GM21528 (cell line): ENCODE results near the gene HNRNPA3.
"Not testable (repeated sequence)": the region's sequence is repeated elsewhere in the genome, so short reads cannot be mapped to it uniquely, and the experiment has no call there.

Experiments used
- ATAC-seq: cut with Tn5 transposase; IDR thresholded peaks from one replicate; pipeline ENCODE4 v1.9.1; 2021; ENCODE audit warnings: mild to moderate bottlenecking, moderate library complexity; ENCODE audit not compliant: unreplicated experiment, low FRiP score

Gene HNRNPA3

DNA sequence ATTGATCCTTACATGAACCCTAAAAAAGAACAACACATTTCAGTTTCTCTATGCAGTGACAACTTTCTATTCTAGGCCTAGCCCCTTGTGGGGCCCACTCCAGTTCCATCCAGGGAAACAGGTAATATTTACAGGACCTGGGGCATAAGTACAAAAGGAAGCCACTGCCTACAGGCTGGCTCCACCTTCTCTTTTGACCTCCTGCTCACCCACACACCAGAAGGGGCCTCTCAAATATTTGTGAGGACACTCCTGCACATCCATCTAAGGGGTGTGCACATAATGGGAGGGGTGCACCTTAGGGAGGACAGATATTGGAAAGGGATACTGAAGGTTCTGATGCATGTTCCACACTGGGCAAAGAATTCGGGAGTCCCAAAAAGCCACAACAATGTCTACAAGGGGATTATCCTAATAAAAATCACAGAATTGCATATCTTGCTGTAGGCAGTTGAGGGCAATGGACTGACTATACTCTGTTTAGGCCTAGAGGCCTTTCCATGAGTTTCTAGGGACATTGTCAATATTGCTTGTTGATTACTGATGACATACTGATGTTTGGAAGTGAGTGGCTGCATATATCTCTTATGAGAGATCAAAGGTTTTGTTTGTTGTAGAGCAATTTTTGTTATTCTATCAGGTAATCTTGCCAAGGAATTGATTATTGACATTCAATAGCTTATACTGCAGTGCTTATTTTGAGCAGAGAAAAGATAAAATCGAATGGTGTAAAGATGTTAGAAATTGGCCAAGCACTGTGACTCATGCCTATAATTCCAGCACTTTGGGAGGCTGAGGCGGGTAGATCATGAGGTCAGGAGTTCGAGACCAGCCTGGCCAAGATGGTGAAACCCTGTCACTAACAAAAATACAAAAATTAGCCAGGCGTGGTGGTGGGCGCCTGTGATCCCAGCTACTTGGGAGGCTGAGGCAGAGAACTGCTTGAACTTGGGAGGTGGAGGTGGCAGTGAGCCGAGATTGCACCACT is 23.8 kb upstream of the HNRNPA3 start:
- ATAC-seq, result no peak

DNA sequence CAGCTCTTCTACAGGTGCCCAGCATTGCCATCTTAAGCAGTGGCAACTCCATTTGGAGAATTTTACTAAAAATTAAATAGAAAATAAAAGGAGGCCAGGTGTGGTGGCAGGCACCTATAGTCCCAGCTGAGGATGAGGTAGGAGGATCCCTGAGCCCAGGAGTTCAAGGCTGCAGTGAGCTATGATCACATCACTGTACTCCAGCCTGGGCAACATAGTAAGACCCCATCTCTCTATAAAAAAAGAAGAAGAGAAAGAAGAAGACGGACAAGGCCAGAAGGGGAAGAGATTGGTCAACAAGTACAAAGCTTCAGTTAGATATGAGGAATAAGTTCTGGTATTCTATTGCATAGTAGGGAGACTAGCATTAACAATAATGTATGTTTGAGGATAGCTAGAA is 21.7 kb upstream of the HNRNPA3 start:
- no peak for ATAC-seq

DNA sequence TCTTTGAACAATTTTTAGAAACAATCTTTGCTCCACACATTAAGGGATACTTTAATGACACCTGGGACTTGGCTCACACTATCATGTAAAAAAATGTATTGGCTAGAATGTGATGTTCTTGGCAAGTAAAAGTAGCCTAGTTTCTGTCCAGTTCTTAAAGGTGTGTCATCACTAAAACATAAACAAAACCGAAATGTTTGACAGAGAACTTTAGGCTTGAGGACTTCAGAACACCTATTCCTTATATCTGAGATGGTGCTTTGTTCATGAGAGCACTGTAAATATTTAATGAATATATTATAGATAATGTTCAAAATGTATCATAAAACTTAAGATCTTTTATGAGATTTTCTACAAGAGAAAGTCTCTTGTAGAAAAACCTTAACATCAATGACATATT is 19.8 kb upstream of the HNRNPA3 start:
- ATAC-seq, result no peak

DNA sequence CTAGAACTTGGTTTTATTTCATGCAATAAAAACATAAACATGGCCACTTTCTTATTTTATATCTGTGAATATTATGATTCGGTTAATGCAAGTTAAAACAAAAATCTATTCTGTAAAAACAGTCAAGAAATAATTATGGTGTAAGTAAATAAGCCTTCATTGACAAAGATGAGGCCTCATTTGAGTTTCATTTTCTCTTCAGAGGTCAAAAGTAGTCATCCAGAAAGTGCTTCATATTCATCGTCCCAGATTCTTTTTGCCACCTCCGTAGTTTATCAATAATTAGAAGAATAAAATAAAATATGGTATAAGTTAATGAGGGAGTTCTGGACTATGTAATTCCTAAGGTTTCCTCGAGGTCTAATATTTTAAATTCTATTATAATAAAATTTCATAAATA is 19.4 kb upstream of the HNRNPA3 start:
- no peak for ATAC-seq

DNA sequence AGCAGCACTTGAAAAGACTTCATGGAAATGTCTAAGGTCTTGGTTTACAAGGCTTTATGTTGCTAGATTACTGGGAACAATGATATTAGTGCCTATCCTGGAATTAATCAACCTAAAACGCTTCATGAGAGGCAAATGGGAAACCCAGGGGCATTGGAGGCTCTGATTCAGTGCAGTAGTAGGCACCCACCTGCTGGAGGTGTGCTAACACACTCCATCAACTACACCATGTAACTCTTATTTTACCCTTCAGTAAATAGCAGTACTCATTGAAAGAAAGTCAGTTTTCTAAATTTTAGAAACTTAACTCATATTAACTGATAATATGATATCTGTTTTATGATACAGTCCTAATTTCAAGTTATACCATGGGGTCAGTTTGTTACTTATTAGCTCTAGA is 17.4 kb upstream of the HNRNPA3 start:
- no peak for ATAC-seq

DNA sequence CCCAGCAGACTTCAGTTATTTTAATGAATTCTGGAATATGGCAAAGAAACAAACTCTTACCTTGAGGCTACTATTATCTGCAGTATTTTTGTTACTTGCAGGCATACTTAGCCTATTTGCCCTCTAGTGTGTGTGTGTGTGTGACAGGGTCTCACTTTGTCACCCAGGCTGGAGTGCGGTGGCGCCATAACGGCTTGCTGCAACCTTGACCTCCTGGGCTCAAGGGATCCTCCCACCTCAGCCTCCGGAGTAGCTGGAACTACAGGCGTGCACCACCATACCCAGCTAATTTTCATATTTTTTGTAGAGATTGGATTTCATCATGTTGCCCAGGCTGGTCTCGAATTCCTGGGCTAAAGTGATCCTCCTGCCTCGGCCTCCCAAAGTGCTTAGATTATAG is 12.2 kb upstream of the HNRNPA3 start:
- not testable (repeated sequence) for ATAC-seq

DNA sequence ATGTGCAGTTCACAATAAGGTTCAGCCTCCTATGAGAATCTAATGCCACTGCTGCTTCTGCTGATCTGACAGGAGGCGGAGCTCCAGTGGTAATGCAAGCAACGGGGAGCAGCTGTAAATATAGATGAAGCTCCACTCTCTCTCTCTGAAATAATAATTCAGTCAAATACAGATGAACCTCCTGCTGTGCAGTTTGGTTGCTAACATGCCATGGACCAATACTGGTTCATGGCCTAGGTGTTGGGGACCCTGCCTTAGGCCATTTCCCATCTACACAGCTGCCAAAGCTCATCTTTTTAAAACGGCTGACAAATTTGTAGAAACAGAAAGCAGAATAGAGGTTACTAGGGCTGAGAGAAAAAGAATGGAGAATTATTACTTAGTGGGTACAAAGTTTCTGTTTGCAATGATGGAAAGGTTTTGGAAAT is 10.7 kb upstream of the HNRNPA3 start:
- ATAC-seq, result no peak

DNA sequence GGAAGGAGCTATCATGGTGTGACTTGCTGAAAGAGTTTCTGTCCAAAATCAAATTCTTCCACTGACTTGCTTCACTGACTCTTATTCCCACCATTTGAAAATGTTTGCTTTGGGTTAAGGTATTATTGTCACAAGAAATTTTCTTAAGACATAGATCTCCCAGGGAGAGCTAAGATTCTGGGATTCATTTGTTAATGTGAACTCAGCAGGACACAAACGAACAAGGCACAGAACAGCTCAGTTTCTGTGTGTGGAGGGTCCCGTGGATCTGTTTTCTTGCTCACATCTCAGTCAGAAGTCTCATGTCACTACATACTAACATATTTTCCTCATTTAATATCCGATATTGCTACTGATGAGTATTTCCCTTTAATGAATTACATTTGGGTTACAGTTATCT is 8.2 kb upstream of the HNRNPA3 start:
- ATAC-seq, result no peak

DNA sequence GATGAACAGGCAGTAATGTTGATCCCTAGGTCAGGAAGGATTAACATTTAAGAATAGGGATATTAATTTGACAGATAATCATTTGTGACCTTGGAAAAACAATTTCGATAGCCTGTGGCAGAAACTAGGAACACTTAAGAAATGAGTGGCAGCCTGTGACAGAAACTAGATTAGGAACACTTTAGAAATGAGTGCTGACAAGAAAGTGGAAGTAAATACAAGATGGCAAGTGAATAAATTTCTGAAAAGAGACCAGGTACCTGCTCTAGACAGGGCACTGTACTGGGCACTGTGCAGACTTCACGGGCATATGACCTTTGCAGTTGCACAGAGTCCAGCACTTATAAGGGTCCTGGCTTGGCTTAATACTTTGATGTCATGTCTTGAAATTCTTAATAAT is 5.5 kb upstream of the HNRNPA3 start:
- ATAC-seq, result peak; percentile 47

DNA sequence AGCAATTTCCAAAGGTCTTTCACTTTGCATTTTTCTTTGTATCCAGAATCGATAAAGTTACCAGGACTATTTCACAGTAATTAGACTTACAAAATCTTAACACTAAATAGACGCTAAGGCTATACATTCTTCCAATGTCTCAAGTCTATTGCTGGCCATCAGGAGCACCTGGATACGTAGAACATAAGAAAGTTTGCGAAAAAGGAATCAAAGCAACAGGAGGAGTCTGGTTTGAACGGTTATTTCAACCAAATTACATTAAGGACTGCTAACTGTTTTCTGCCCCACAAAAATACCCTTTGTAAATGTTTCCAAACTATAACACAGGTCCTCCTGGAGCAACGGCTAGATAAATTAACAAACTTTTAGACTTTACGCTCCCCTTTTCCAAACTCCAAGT is 1.4 kb upstream of the HNRNPA3 start:
- ATAC-seq, result no peak

DNA sequence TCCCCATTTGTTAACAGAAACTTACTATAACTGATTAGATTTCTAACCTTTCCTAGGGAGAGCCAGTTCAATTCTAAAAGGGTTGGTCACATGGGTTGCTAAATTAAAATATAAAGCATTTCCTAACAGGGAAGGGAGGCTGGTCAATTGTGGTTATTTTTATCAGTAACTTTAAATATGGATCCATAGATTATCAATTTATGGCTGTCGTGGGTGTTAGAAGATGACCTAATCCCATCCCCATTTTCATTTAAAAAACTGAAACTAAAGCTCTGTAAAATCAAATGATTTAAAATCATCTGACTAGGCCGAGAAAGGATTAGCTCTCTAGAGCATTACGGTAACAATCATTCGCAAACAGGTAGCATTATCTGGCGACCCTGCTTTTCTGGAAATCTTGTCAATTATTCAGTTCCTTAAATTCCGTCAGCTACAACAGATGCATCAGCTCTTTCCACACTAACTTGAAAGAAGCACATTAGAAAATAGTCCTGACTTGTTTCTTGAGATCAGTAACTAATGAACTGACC is 953 bp upstream of the HNRNPA3 start:
- ATAC-seq, result no peak

DNA sequence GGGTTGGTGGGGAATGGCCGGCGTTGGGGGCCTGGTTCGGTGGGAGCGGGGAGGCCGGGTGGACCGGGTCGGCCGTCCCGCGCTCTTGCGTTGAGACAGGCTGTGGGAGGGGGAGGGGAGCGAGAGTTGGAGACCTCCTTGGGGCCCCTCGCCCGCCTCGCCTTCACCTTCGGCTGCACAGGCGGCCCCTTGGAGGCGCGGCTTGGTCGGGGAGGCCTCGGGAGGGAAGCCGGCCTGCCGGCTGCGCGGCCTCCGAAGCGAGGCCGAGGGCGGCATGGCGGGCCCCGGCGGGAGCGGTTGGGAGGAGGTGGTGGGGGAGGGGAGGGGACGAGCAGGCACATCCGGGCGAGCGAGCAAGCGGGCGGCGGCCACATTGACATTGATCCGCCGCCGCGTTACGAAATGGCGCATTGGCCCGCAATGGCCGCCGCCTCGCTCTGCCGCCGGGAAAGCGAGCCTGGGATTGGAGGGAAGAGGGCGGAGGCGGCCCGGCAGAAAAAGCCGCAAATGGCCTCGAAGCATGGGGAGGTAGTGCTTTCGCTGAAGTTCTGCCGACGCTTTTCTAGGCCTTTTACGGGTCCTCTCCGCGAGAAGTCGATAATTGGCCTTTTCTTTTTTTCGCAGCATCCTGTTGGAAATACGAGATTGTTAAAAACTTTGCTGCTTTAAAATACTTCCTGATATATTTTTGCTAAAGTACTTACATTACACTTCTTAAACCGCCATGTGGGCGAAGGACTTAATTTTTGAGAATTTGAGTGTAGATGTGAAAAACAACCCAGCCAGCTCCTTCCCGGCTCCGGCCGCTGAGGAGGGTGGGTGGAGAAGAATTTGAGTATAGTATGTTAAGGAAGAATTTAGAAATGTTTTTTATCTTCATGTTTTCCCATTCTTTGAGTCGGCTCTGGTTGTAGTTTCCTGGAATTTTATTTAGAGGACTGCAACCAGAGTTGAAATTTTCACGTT is 580 bp downstream of the HNRNPA3 start:
- ATAC-seq, result peak; percentile 51

DNA sequence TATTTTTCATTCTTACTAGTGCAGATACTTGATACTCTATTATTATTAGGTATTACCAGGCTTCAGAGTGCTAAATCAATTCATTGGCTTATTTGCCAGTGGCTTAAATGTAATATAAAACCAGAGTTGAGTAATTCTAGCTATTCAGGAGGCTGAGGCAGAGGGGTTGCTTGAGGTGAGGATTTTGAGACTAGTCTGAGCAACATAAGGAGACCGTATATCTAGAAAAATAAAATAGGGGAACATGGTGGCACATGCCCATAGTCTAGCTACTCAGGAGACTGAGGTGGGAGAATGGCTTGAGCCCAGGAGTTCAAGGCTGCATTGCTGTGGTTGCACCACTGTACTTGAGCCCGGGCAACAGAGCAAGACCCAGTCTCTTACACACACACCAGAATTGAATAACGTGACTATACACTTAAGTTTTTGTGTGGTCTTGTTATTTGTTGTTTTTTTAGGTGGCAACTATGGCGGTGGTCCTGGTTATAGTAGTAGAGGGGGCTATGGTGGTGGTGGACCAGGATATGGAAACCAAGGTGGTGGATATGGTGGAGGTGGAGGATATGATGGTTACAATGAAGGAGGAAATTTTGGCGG is 4.8 kb downstream of the HNRNPA3 start:
- no peak for ATAC-seq

DNA sequence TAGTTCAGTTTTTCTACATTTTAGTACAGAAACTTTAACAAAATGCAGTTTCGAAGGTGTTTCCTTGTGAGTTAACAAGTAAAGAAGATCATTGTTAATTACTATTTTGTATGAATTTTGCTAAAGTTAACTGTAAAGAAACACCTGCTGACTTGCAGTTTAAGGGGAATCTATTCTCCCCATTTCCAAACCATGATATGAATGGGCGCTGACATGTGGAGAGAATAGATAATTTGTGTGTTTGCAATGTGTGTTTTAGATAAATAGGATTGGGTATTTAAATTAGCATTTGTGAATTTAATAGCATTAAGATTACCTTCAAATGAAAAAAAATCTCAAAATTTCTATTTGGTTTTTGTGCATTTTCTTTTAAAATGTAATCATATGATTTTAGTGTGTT is 7.2 kb downstream of the HNRNPA3 start:
- ATAC-seq, result not testable (repeated sequence)

DNA sequence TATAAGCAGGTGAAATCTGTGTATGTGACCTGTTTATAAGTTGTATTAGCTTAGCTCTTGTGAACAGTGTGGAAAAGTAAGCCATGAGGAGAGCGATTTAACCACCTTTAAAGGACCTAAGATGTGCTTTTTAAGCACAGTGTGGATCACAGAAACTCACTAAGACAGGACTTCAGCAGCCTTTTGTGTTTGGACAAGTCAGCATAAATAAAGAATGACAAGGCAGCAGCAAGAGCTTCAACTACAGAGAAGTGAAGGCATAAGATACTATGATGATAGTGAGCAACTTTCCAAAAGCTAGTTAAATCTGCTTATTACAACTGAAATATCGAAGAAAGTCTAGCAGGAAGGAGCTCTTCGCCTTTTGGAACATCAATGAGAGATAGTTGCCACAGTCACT is 8.9 kb downstream of the HNRNPA3 start:
- no peak for ATAC-seq

DNA sequence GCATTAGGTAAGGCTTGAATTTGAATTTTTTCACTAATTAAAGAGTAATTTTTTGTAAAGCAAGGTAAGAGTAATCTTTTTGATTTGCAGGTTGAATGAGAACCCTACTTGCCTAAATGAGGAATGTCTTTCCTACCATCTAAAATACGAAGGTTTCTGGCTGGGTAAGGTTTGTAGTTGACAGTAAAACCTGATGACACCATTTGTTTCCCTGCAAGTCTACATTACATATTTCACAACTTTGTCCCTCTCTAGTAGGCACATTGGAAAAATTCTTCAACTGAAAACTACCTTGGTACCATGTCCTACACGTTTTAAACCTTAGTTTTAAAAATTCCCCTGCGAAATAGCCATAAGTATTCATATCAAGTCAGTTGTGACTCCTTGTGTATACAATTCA is 9.4 kb downstream of the HNRNPA3 start:
- ATAC-seq, result no peak

DNA sequence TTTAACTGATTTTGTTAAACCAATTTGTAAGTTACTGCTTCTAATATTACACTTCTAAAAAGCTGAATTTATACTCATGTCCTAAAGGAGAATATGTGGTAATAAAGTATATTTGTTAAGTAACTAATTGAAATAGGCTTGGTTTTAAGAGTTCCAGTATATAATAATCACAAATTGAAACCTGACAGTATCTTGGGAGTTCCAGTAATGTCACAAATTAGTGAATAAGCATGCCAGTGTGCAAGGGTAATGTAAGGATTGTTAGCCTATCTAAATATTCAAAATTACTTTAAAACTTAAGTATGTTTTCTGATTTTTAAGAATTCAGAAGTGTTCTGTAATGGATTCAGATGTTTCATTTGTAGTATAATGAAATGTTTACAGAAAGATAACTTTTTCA is 10.8 kb downstream of the HNRNPA3 start:
- ATAC-seq, result not testable (repeated sequence)

DNA sequence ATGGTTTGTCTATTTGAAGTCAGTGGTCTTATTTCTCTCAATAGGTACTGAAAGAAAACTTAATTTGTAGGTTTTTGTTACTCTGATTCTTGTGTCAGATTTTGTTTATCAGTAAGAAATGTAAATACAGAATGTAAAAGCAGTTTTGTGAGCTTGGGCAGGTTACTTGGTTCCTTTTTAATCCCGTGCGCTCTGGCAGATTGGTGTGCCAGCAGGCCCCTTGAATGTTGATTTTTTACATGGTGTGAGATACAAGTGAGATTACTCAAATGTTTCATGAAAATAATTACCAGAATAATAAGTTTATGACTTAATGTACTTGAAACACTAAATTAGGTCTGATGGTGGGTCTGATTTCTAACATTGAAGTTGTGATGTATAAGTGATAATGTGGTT is 13.4 kb downstream of the HNRNPA3 start:
- no peak for ATAC-seq

DNA sequence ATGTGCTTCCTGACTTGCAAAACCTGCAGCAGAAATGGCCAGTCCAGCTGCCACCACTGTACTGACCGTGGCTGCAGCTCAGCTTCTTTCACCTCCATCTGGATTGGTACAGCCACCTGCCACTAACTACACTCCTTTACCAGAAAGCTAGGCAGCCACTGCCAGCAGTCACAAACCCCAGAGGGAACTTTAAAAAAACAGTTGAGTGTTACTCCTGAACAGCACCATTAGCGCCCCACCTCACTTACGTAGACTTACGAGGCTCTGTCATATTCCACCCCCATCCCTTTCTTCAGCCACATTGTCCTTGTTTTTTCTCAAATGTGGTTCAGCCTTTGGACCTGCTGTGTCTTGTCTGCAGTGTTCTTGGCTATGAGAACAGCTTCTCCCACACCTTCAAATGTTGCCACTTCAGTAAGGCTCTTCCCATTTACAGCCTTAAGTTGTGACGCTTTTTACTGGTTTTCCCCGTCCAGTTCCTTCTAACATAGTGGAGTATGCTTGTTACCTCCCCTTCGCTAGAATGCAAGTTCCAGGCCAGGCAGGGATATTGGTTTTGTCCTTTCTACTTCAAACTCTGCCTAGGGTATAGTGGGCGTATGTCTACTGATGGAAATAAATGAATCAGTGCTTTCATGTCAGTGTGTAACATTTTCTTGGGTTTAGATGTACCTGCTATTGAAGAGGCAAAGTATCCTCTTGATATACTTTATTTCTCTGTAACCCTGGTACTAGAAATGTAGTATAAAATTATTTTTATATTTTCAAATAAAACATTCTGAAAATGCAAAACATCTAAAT is 17.0 kb downstream of the HNRNPA3 start:
- ATAC-seq, result no peak

DNA sequence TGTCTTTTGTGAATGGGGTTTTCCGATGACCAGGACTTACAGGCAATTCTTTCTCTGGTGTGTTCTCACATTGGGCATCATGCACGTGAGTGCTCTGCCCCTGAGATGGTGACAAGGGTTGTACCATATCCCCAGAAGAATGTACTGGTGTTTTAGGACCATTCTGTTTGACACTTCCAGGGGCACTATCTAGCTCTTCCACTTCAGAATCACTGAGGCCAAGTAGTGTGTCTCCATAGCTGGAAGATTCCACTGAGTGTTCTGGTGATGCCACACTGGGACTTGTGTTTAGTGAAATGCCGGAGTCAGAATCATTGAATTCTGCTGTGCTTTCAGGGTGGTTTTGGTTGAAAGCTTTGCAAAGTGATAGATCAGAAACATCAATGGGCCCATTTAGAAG is 18.7 kb downstream of the HNRNPA3 start:
- ATAC-seq, result no peak
